Rectal smooth muscle tissue (tissue), 1 donor: ENCODE results near the gene SCFD2.
"Not testable (repeated sequence)": the region's sequence is repeated elsewhere in the genome, so short reads cannot be mapped to it uniquely, and the experiment has no call there.

Source experiments
- H3K27ac ChIP-seq: one replicate; pipeline ENCODE4 v1.7.0; 2013; ENCODE audit warnings: low read depth, low read length, inconsistent platforms
- H3K27me3 ChIP-seq: one replicate; pipeline ENCODE4 v1.7.0; 2013; ENCODE audit warnings: low read length; ENCODE audit not compliant: control insufficient read depth, insufficient read depth
- H3K36me3 ChIP-seq: one replicate; pipeline ENCODE4 v1.7.0; 2013; ENCODE audit warnings: low read length; ENCODE audit not compliant: control insufficient read depth, insufficient read depth
- H3K4me1 ChIP-seq: one replicate; pipeline ENCODE4 v1.7.0; 2013; ENCODE audit warnings: low read length; ENCODE audit not compliant: control insufficient read depth, insufficient read depth
- H3K4me3 ChIP-seq: one replicate; pipeline ENCODE4 v1.7.0; 2013; ENCODE audit warnings: low read length
- H3K9ac ChIP-seq: one replicate; pipeline ENCODE4 v1.7.0; 2013; ENCODE audit warnings: low read length

The SCFD2 gene

DNA sequence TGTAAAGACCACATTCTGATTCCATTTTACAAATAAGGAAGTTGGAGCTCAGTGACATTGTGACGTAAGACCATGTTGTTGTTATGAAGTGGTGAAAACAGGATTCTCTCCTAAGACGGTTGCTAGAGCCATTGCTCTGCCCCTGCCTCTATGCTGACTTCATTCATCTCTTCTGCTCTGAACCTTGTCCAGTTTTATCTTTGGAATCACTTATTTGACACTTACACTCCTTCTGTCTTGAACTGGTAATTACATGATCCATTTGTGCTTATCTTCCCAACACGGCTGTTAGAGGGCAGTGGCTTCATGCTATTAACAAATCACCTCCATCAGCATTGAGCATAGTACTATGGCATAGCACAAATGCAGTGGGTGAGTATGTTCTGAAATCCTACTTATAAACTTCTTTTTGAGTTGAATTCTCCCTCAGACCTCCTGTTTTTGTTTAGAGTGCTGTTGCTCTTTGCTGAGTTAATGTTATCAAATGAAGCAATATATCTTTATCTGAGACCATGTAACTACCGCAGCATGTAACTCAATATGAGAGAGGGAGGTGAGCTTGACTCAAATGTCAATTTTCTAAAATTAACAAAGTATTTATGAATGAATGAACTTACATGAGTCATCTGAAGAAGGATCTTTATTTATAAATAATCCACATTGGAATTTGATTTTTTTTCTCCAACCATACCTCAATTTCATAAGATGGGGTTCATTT, 326.0 kb downstream of the SCFD2 start:
- H3K4me3 ChIP-seq: no peak overlapping the region
- H3K27me3 ChIP-seq: no peaks in the 10 kb centered on the region
- no peaks in the 10 kb centered on the region for H3K36me3 ChIP-seq
- H3K9ac ChIP-seq: no peak overlapping the region
- H3K4me1 ChIP-seq: no peaks in the 10 kb centered on the region
- no peak overlapping the region for H3K27ac ChIP-seq

DNA sequence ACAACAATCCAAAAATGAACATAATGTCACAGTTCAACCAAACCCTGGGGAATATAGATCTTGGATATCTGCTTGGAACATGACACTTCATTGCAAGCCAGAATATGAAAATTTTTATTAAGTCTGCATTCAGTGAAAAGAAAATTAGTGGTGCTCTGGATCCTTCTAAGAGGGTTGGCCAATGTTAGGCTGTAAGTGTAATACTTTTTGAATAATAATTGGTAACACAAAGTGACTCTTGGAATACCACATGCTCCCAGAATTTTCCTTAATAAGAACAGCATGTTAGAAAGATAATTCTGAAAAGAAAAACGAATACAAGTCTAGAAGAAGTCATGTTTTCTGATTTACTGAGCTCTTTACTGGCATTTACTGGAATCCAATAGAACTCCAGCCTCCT, 328.0 kb downstream of the SCFD2 start:
- Histone ChIP-seq H3K4me3 (no peak overlapping the region), H3K9ac (no peak overlapping the region), H3K27ac (no peak overlapping the region), H3K36me3 (no peaks in the 10 kb centered on the region), H3K27me3 (no peaks in the 10 kb centered on the region), H3K4me1 (no peaks in the 10 kb centered on the region)

GRCh38 chr4:53032908-53033307, 333.0 kb downstream of the SCFD2 start:
- H3K27ac ChIP-seq, H3K27me3 ChIP-seq, H3K36me3 ChIP-seq, H3K9ac ChIP-seq, H3K4me1 ChIP-seq, H3K4me3 ChIP-seq: not testable (repeated sequence)

- no peaks in the 10 kb centered on the region for H3K27me3 ChIP-seq
- no peak overlapping the region for H3K9ac ChIP-seq
- no peaks in the 10 kb centered on the region for H3K36me3 ChIP-seq
- no peak overlapping the region for H3K27ac ChIP-seq
- H3K4me1 ChIP-seq: peaks cover 5% of the 10 kb centered on the region
- no peak overlapping the region for H3K4me3 ChIP-seq
Observed at GRCh38 chr4:53026233-53026632, 339.6 kb downstream of the SCFD2 start.

- Histone ChIP-seq H3K9ac (no peak overlapping the region), H3K4me1 (peaks cover 5% of the 10 kb centered on the region), H3K27me3 (no peaks in the 10 kb centered on the region), H3K4me3 (no peak overlapping the region), H3K27ac (no peak overlapping the region), H3K36me3 (no peaks in the 10 kb centered on the region)
Observed at GRCh38 chr4:53023677-53024299, 342.1 kb downstream of the SCFD2 start.

DNA sequence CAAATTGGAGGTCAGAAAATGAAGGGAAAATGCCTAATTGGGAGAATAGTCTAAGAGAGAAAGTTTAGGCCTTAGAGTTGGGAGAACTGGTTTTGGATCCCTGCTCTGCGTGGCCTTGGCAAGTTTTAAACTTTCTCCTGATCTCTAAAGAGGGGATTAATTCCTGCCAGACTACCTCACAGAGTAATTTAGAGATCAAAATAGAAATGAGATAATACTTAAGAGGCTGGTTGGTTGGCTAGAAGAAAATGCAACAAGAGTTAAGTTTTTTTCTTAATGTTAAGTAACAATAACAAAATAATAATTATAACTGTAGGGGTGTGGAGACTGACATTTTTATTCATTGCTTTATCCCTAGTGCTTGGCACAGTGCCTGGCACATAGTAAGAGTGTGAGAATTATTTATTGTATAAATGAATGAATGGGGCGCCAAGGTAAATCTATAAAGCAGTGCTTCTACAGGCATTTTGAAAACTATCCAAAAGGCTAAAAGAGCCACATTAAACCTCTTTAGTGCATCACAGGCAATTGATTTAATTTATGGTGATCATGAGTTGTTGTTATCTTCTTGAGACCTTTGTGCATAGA, 343.3 kb downstream of the SCFD2 start:
- Histone ChIP-seq H3K27ac (peak overlapping the region; percentile 30), H3K4me3 (no peak overlapping the region), H3K4me1 (peaks cover 5% of the 10 kb centered on the region), H3K36me3 (no peaks in the 10 kb centered on the region), H3K27me3 (no peaks in the 10 kb centered on the region), H3K9ac (no peak overlapping the region)

DNA sequence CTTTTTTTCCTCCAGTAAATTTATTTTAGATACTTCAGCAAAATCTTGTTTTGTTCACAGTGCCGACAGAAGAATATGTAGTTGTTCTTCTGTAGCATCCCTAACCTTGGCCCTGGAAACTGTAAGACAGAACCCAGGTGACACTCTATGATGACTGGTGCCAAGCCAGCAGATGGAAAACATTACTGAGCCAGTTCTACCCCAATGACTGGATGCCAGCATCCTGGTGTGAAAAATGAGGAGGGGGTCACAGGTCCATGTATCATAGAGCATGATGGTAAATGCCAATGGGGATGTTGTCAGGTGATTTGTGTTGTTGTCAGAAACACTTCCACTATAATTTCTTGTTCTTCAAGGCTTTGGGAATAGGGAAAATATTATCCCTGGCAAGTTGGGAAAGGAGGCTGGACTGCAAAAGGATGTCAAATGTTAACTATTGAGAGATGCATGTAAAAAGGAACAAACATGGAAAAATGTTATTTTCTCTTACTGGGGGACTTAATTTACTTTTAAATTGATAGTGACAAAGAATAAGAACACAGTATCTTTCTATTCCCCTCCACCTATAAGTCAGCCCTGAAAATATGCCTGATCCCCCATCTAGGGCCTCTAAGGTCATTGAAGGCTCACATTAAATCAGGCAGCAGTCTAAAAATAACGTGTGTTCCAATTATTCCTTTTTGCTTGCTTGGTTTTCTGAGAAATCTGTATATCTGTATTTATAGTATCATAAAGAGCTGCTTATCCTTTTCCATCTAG, 343.9 kb downstream of the SCFD2 start:
- H3K27ac ChIP-seq: peak overlapping the region; percentile 30
- H3K4me1 ChIP-seq: peaks cover 5% of the 10 kb centered on the region
- H3K27me3 ChIP-seq: no peaks in the 10 kb centered on the region
- H3K36me3 ChIP-seq: no peaks in the 10 kb centered on the region
- H3K9ac ChIP-seq: no peak overlapping the region
- no peak overlapping the region for H3K4me3 ChIP-seq

DNA sequence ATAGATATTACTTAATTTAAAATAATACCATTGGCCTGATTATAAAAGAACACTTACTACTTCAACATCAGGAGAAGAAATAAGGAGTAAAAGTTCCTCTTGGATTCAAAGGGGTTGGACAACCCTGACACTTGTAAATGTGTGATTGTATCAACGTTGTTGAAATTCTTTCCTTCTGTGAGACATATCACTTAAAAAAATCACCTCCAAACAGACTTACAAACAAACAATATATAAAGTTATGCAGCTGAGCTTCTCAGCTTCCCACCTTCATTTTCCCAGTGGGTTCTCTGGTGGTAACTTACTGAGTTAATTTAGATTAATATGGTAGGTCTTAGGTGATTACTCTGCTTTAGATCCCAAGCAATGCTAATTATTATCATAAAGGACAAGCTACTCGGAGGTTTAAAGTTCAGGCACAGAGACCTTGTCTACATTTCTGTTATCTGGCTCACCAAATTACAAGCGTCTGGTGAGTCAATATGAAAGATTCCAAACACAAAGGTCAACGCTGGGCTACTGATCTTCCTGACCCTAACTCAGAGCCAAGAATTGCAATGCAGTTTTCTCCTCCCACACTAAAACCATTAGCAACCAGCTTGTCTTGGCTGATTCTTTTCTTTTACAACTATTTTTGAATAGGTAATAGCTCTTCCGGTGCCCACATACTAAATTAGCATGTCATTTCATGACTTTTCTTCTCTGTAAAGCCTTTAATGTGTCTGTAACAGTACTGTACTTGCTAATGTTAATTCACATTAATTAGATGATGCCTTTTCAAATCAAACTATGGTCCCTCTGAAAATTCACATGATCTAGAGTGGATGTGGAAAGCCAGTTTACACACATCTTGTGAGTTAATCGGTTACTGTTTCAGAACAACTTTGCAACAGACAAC, 346.1 kb downstream of the SCFD2 start:
- H3K4me1 ChIP-seq: peaks cover 5% of the 10 kb centered on the region
- H3K27ac ChIP-seq: no peak overlapping the region
- no peaks in the 10 kb centered on the region for H3K36me3 ChIP-seq
- H3K9ac ChIP-seq: no peak overlapping the region
- H3K4me3 ChIP-seq: no peak overlapping the region
- H3K27me3 ChIP-seq: no peaks in the 10 kb centered on the region

DNA sequence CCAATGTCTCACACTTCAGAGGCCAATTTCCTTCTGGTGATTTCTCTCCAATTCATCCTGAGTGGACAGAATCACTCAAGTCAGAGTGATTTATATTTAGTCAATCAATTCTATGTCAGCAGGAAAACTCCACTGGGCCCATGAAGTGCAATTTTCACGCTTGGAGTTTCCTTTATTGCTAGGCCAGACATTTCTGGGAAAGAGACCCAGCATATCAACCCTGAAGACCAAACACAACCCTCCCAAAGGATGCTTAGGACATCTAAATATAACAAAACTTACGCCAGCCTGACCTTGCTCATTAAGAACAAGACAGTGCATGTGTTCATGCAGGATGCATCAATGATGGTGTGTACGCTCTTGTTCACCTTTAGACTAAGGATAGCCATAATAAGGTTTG, 347.4 kb downstream of the SCFD2 start:
- Histone ChIP-seq H3K36me3 (no peaks in the 10 kb centered on the region), H3K4me1 (peaks cover 5% of the 10 kb centered on the region), H3K4me3 (no peak overlapping the region), H3K27me3 (no peaks in the 10 kb centered on the region), H3K27ac (no peak overlapping the region), H3K9ac (no peak overlapping the region)

- Histone ChIP-seq H3K27me3 (no peaks in the 10 kb centered on the region), H3K36me3 (no peaks in the 10 kb centered on the region), H3K9ac (no peak overlapping the region), H3K4me3 (no peak overlapping the region), H3K27ac (no peak overlapping the region), H3K4me1 (peaks cover 6% of the 10 kb centered on the region)
Observed at GRCh38 chr4:53016099-53016820, 349.6 kb downstream of the SCFD2 start.

DNA sequence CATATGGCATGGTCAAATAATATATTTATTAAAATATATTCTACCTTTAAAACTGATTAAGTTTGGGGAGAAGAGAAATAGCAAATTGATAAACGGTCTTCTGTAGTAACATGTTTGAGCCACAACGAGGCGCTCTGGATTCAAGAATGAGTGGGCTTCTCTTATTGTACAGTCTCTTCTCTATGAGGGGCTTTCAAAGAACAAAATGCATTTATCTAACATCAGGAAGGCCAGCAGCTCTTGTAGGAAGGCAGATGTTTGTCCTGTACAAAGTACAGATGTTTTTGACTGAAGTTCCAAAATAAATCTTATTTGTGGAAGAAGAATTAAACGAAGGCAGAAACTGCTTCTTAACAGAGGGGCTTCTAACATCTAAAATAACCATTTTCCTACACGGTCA, 350.2 kb downstream of the SCFD2 start:
- peaks cover 12% of the 10 kb centered on the region for H3K4me1 ChIP-seq
- no peaks in the 10 kb centered on the region for H3K36me3 ChIP-seq
- H3K27me3 ChIP-seq: no peaks in the 10 kb centered on the region
- H3K27ac ChIP-seq: no peak overlapping the region
- no peak overlapping the region for H3K4me3 ChIP-seq
- no peak overlapping the region for H3K9ac ChIP-seq
